Measurements from ENCODE around the gene CYP2A6.

- TF ChIP-seq POLR2A (IDR thresholded peaks at IDR 0.05; ENCODE audit: low read depth) (peak; percentile 55), POLR2AphosphoS5 (IDR thresholded peaks at IDR 0.05) (peak; percentile 84 to 88), CTCF (IDR thresholded peaks at IDR 0.05) (no peak)
These were observed 51.3 kb downstream of the CYP2A6 start, which contains the start of gene EGLN2 for GRCh38 chr19:40798683-40799557.

All from esophagus muscularis mucosa (tissue), 3 donors.